ENCODE measurements around the gene ACOT4. TPM values are rescaled to one million over a fixed set of nuclear protein-coding genes. Genes with fewer than 3 reads are reported as not detected.

The ACOT4 gene
- total and polyA plus RNA-seq, 2 of the 8 experiments (the other 6 are each of a cell fraction or from before 2014, with no cell fraction given), result 0.80 to 1.1 TPM

DNA sequence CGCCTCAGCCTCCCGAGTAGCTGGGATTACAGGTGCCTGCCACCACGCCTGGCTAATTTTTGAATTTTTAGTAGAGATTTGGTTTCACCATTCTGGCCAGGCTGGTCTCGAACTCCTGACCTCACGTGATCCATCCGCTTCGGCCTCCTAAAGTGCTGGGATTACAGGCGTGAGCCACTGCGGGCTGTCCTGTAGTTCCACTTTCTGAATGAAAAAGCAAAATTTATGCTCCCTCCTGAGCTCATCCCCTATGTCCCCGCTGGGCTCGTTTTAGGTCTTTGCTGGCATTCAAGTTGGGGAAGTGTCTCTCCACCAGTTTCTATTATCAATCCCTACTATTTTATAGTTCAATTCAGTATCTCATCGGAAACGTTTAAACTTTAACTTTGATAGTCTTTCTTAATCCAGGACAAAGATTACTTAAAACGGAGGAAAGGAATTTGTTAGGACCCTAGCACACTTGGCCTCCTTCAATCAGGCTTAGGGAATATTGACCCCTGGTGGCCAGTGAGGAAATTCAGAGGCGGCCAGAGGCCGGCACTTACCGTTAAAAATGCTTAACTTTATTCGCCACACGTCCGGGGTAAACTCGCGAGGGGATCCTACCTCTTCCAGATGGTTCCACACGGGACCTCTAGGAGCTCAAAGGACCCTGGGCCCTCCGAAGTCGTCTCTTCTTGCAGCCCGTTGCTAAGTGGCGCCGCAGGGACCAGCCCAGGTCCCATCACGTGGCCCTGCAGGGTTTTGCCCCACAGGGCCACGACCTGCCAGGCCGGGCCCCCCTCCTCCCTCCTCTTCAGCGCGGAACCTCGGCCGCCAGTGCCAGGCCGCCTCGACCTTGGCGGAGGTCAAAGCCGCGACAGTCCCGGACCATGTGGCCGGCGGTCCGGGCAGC is 41.7 kb downstream of the ACOT4 start (continued):
- TF ChIP-seq CTBP2 (IDR thresholded peaks at IDR 0.05; ENCODE audit: borderline replicate concordance, insufficient read depth, insufficient read length, low read length) (no peak), RAD21 (IDR thresholded peaks at IDR 0.05 in 1 of 2, conservative IDR thresholded peaks at IDR 0.05 in 1 of 2; ENCODE audit: low read depth in 2 of 2, low read length in 2 of 2) (peak; percentile 81 to 84), RXRA (IDR thresholded peaks at IDR 0.05; ENCODE audit: insufficient read depth, low read depth, low read length) (no peak), YY1 (IDR thresholded peaks at IDR 0.05; ENCODE audit: low read depth, low read length) (no peak), TAF1 (IDR thresholded peaks at IDR 0.05; ENCODE audit: low read depth, low read length) (no peak), CBX8 (IDR thresholded peaks at IDR 0.05; ENCODE audit: borderline replicate concordance, low read depth, low read length) (no peak), NRF1 (IDR thresholded peaks at IDR 0.05; ENCODE audit: low read depth, low read length) (no peak), TCF12 (IDR thresholded peaks at IDR 0.05; ENCODE audit: low read depth, low read length) (no peak; the same call in 1 of the 2 replicates)
- TF ChIP-seq, protein P1, sequence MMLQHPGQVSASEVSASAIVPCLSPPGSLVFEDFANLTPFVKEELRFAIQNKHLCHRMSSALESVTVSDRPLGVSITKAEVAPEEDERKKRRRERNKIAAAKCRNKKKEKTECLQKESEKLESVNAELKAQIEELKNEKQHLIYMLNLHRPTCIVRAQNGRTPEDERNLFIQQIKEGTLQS (IDR thresholded peaks at IDR 0.05; ENCODE audit: insufficient read depth, low read depth, low read length), result peak; percentile 2; the same call in 1 of the 2 replicates

Measured in H1 (cell line).